ENCODE measurements around the gene SLIT3.

The SLIT3 gene

DNA sequence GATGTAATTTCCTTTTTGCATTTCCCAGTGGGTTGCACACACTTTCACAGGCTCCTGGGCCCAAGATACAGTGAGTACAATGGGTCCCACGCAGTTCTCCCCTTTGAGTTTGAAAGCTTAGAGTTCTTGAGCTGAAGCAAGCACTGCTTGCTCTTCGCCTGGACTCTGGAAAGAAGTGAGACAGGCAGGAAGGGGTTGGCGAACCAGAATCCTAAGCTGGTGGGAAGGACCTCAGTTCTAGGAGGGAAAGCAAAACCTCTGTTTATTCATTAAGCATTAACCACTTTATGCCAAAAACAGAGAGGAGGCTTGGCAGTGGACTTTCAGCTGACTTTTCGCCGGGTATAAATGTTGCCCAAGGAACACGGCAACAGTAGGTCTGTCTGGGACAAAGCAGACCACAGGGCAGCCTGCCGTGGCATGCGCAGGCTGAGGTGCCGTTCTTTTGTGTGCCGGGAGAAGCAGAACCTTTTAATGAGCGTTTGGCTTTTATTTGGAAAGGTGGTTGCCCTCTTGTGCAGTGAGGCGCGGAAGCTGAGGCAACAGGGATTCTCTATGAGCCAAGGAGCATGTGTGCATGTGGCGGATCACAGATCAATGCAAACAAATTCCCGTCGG lies 481.8 kb downstream of the SLIT3 start:
- H3K27ac ChIP-seq, result peak overlapping the region; percentile 72
- TF ChIP-seq, protein P1, sequence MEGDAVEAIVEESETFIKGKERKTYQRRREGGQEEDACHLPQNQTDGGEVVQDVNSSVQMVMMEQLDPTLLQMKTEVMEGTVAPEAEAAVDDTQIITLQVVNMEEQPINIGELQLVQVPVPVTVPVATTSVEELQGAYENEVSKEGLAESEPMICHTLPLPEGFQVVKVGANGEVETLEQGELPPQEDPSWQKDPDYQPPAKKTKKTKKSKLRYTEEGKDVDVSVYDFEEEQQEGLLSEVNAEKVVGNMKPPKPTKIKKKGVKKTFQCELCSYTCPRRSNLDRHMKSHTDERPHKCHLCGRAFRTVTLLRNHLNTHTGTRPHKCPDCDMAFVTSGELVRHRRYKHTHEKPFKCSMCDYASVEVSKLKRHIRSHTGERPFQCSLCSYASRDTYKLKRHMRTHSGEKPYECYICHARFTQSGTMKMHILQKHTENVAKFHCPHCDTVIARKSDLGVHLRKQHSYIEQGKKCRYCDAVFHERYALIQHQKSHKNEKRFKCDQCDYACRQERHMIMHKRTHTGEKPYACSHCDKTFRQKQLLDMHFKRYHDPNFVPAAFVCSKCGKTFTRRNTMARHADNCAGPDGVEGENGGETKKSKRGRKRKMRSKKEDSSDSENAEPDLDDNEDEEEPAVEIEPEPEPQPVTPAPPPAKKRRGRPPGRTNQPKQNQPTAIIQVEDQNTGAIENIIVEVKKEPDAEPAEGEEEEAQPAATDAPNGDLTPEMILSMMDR (conservative IDR thresholded peaks at IDR 0.05), result no peak

DNA sequence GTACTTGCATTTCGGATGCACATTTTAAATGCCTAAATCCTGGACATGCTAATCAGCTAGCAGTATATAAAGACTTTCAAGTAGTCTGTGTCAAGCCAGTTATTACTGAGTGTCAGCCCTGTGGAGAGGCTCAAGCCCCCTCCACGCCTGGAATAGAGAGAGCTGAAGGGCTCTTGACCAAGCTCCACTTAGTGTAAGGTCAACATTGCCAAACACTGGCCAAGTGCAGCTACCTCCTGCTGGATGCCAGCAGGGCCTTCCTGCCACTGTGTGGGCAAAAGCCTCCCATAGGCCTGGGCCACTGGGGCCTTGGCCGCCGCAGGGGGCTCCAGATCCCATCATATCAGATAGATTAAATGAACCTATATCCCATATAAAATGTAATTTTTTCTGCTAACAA lies 482.4 kb downstream of the SLIT3 start:
- H3K27ac ChIP-seq, result peak overlapping the region; percentile 72
- TF ChIP-seq, protein P1 (conservative IDR thresholded peaks at IDR 0.05), result no peak

DNA sequence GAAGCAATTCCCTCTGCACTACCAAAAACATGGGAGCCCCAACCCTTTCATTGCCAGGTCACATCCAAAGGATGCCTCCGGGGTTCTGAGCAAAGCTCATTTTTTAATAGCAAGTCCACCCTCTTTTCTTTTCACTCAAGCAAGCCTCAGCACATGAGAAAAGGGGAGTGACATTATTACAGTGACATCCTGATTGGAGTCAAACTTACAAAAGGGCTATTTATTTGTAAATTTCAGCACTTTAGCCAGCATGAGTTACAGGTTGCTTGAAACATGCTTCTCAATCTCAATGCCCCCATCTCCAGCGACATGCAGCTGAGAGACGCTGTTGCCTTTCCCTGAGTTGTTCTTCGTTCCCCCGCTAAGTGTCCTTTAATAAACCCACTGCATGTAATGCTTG lies 483.3 kb downstream of the SLIT3 start:
- no peak overlapping the region for H3K27ac ChIP-seq
- TF ChIP-seq, protein P1 (conservative IDR thresholded peaks at IDR 0.05), result no peak

DNA sequence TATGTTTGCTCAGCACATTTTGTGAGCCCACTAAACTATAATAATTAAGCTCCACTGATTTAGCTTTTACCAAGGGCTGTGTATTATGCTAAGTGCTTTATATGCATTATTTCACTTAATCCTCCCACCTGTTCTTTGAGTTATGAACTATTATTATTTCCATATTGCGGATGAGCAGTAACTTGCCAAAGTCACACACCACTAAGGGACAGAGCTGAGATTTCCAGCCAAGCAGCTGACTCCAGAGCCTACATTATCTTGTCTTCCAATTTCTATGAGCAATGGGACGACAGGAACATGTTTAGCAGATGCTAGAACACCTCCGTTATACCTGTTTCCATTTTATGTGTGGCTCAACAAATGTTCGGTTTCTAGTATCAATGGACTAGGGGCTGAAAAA lies 484.3 kb downstream of the SLIT3 start:
- H3K27ac ChIP-seq, result no peak overlapping the region
- TF ChIP-seq, protein P1 (conservative IDR thresholded peaks at IDR 0.05), result no peak

DNA sequence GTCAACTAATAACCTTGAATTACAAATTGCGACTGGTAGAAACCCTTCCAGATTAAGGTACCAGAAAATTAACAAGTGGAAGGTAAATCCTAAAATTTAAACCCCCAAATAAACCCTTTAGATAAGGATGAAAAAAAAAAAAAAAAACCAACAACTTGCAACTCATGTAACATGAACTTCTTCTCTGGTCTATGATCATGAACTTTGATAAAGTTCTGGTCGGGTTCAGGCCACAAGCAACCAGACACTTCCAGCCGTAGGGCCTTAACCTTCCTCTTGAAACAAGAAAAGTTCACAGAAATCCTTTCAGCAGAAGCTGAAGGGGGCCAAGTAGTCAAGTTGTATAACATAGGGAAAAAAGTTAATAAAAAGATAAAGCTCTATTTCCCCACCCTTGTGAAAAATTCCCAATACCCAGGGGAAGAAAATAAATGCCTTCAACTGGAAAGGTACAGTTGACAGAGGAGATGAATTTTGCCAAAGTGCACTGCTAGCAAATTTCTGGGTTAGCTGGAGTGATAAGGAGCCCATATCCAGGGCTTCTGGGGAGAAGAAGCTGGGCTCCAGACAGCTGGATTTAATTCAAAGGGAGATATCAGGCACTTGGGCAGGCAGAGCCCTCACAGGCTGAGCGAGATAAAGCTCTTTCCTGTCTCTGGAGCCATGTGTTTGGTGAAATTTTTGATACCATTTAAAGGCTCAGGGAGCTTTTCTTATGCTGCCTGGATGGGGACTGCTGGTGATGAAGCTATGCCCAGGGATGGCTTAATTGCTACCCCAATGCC lies 487.6 kb downstream of the SLIT3 start:
- no peak overlapping the region for H3K27ac ChIP-seq
- TF ChIP-seq, protein P1 (conservative IDR thresholded peaks at IDR 0.05), result no peak

DNA sequence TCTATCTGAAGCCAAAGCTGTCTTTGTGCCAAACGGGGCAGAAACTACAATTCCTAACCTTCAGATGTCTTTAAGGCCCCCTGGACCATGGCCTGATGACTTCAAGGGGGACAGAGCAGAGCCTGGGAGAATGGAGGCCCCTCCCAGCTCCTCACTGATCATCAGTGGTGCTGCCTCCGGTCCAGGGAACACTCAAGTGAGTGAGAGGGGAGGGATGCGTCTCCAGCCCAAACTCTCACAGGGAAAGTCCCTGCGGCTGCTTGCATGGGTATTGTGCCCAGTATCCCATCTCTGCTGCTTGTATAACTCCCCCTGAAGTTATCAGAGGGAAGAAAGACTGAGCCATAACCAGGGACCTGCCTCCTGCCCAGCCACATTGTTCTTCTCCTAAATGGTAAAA lies 490.3 kb downstream of the SLIT3 start:
- H3K27ac ChIP-seq, result no peak overlapping the region
- TF ChIP-seq, protein P1 (conservative IDR thresholded peaks at IDR 0.05), result no peak

DNA sequence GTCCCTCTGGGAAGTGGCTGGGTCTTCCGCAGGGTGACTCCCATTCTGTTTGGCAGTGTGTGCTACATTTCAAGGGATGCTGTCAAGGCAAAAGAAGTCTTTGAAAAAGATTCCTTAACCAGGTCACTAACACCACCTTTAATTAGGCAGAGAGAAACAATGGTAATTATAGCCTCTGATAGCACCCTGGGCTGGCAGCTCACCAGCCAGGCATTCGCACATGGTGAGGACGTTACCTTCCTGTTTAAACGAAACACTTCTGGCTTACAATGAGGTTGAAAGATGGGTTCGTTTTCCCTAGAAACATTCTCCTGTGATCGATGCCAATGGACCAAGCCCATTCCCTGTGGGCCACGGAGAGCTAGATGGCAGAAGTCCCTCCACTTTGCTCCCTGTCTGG lies 491.7 kb downstream of the SLIT3 start:
- H3K27ac ChIP-seq, result no peak overlapping the region
- TF ChIP-seq, protein P1 (conservative IDR thresholded peaks at IDR 0.05), result no peak

Data from VCaP (cell line).